8988T (cell line): ENCODE measurements around the gene SPOCD1.

ENCODE experiments used
- DNase-seq: peaks from one replicate; pipeline ENCODE4 v3.0.0; 2011

SPOCD1 gene

GRCh38 chr1:31768939-31769704 lies 46.7 kb downstream of the SPOCD1 start:
- DNase-seq, result no peak

DNA sequence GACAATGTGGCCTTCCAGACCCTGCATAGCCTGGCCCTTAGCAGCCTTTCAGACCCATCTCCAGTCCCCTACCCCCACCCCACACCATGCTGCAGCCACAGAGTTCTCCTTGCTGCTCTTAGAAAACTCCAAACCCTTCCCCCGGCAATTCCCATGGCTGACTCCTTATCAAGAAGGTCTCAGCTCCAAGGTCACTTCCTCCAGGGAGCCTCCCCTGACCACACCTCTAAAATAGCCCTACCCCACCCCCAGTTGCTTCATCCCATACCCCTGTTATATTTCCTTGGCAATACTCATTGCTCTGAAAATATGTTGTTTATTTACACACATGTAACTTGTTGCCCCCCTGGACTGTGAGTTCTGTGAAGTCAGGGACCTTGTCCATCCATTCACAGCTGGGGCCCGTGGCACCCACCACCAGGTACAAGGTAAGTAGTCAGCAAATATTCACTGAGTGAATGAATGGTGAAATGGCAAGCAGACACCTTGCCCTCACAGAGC lies 47.4 kb downstream of the SPOCD1 start:
- no peak for DNase-seq

DNA sequence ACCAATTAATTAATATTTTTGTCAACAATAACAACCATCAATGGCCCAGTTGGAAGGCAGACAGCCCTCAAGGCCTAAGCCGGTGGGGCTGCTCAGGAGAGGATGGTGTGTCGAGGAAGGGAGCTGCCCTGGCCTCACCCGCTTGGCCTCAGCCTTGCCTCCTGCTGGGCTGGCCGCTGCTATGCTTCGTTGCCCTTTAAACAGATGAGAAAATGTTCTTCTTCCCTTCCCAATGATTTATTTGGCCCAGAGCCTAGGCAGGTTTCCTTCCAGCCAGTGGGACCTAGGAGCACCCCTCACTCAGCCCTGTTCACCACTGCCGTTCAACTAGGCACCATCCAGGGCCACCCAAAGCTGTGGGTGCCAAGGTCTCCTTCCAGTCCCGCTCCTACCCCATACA lies 48.6 kb downstream of the SPOCD1 start:
- no peak for DNase-seq

DNA sequence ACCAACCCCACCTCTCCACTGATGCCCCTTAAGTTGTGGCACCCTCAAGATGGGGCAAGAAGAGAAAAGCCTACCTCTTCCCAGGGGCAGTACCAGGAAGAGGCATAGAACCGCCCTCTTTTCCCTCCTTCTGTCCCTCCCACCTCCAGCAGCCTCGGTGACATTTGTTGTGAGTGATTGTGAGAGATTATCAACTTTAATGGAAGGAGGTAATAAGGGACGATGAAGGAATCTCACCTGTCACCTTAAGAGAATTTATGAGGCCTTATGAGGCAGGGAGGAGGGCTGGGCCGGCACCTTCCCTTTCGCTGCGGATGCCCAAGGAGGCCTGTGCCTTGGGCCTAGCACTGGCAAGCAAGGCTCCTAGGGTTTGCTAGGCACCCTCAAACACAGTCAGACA lies 50.3 kb downstream of the SPOCD1 start:
- DNase-seq, result no peak

GRCh38 chr1:31765041-31765467 lies 50.8 kb downstream of the SPOCD1 start:
- no peak for DNase-seq

GRCh38 chr1:31764312-31765040 lies 51.3 kb downstream of the SPOCD1 start, which contains the start of gene ADGRB2:
TSS of gene ADGRB2 (minus strand) at chr1:31764340. CDS start at chr1:31757221, 7,119 bp downstream.
- peak; percentile 81 for DNase-seq

DNA sequence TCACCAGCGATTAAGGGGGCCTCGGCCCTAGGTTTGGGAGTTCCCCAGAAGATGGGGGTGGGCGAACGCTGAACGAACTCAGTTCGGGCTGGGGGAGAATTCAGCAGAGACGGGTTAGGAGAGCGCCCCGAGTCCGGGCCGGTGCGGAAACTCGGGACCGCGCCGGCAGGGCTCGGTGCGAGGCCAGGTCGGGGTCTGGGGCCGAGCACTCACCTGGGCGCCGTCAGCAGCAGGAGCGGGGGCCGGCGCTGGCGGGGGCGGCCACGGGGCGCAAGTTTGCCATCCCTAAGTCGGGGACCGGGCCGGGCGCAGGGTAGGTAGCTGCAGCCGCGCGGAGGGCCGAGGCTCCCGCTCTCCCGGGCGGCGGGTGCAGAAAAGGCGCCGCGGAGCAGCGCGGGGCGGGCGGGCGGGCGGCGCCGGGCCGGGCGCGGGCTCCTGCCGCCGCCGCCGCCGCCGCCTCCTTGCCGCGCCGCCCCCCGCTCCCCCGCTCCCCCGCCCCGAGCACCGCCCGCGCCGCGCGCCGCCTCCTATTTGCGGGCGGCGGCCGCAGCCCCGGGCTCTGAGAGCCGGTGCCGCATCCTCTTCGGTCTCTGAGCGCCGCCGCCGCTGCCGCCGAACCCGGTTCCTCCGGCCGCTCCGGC lies 52.0 kb downstream of the SPOCD1 start:
- DNase-seq, result no peak

GRCh38 chr1:31762726-31763670 lies 52.8 kb downstream of the SPOCD1 start:
- peak; percentile 99 for DNase-seq

DNA sequence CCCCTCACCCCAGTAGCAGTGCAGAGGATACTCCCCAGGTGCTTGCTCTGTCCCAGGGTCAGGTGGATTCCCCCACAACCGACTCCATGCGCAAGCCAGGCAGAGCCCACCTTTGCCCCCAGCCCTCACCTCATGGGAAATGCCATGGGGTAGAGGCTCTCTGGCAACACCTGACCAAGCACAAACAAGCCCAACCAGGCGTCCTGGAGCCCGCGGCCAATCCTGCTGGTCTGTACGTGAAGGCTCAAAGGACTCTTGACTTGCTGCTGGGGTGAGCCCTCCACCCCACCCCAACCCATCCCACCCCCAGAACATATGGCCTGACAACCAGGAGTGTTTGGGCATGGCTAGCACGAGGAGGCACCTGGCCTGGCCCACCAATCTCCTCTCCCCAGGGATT lies 53.5 kb downstream of the SPOCD1 start:
- no peak for DNase-seq

- no peak for DNase-seq
These were observed 53.9 kb downstream of the SPOCD1 start for GRCh38 chr1:31761883-31762282.

DNA sequence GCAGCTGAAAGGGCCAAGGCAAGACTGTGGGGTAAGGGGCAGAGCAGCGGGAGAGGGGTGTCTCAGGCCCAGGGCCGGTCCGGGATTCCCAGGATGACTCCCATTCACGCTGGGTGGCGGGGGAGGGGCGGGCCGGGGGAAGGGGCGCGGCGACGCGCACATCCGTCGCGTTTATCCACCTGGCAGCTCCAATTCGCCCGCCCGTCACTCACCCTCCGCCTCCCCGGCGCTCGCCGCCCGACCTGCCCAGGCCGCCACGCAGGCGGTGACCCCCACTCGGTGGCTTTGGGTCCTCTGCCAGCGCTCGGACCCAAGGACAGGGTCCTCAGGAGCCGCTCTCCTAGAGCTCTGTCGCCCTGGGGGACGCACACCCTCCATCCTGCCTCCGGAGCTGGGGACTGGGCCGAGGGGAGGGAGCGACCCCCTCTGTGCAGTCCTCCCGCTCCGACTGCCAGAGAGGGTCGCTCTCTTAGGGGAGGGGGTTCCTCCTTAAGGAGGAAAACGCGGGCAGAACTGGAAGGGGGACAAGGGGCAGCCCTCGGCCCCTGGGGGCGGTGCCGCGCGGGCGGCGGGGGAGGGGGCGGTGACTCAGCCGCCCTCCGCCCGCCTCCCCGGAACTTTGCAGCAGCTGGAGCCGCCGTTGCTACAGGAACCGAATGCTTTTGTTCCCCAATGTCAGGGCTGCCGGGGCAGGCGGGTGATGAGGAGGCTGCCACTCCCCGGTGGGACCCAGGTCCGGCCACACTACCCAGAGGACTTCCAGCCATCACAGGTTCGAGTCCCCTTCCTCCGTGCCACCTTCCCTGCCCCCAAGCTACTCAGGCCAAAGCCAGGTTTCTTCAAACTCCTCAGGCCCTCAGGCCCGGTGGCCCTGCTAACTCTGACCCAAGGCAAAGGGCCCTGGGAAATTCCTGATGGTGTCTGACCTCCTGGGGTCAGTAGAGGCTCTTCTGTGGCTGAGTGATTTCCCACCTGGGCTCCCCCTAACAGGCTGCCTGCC lies 55.1 kb downstream of the SPOCD1 start:
- no peak for DNase-seq

GRCh38 chr1:31759298-31760023 lies 56.4 kb downstream of the SPOCD1 start:
- DNase-seq, result no peak

- no peak for DNase-seq
These were observed 57.0 kb downstream of the SPOCD1 start for GRCh38 chr1:31758823-31759222.

DNA sequence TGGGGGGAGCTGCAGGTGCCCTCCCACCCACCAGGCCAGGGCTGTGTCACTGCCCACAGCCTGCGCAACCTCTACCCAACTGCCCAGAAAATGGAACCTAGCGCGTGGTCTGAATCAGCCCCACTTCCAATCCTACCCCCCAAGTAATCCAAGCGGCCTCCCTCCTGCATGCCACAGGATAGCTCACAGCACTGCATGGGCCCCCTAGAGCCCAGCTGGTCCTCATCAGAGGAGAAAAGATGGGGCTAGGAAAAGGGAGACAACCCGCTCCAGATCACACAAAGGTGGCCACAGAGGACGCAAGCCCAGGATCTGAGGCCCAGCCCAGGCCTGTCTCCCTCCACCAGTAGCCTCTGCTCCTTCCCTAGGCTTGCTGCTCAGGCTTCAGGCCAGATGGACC lies 57.8 kb downstream of the SPOCD1 start:
- no peak for DNase-seq

GRCh38 chr1:31757204-31757679 lies 58.6 kb downstream of the SPOCD1 start:
- no peak for DNase-seq

GRCh38 chr1:31756578-31756977 lies 59.2 kb downstream of the SPOCD1 start:
- no peak for DNase-seq

DNA sequence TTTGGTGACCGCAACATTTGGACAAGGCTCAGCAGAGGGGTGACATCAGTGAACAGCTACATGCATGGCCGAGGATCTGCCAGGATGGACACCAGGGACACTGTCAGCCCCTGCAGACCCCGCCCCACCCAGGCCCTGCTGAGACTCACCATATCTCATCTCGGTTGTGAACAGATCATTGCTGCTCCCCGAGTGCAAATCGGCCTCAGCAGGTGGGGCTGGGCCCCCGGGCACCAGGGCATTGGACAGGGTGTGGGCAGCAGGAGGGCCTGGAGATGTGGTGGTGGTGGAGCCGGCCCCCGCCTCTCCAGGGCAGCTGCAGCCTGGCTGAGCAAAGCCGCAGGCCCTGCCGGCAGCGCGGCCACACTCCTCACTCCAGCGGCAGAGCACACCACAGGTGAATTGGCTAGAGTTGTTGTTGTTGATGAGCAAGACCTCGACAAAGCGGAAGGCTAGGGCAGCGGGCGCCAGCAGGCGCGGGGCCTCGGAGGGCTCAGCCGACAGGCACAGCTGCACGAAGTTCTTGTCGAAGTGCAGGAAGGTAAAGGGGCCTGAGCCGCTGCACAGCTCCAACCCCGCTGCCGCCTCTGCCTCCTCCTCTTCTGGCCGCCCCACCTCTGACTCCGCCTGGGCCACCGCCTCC lies 59.9 kb downstream of the SPOCD1 start:
- no peak for DNase-seq

DNA sequence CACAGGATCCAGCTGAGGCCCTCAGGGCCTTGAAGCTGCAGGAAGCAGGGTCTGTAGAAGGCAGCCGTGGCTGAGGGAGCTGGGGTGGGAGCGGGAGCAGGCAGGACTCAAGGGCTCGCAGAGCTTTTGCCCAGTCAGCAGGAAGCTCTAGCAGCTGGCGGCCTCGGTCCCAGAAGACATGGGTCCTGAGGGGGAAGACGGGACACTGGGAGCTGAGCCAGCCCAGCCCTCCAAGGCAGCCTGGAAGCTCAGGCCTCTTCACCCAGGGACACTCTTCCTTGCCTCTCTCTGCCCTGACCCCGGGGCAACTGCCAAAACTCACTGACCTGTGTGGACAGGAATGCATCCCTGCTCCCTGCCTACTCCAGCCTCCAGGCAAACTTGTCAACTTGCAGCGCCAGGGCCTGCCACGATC lies 60.6 kb downstream of the SPOCD1 start:
- no peak for DNase-seq

- DNase-seq, result no peak
These were observed 61.4 kb downstream of the SPOCD1 start for GRCh38 chr1:31754397-31754796.
